HepG2 (cell line): ENCODE data around the gene C1orf21. TPM values are rescaled to one million over a fixed set of nuclear protein-coding genes. Genes with fewer than 3 reads are reported as not detected.

Experiments used
- ATAC-seq: fragments of 200-7000 bp; cut with Tn5 transposase; 3 replicates; pipeline ENCODE4 v1.9.1; 2020; ENCODE audit warnings: mild to moderate bottlenecking, moderate library complexity
- BruUV-seq: library from RNA; stranded (reverse); fragments of 400-500 nt; replicated peaks from 2 replicates; lab custom pipeline; 2021; lab: Mats Ljungman, UMichigan
- CTCF ChIA-PET: fragments of 300-600 bp; formaldehyde crosslinking; extraction: SDS; loops from one replicate; lab custom pipeline; 2021; ENCODE audit warnings: low total read pairs, inconsistent platforms, low intra/inter-chr PET ratio; lab: Yijun Ruan, JAX
- POLR2A ChIA-PET: fragments of 350-600 bp; sonication (Branson Sonifier 250); formaldehyde crosslinking; loops from one replicate; lab custom pipeline; 2020; ENCODE audit warnings: antibody characterized with exemption, inconsistent platforms; lab: Yijun Ruan, JAX
- DNase-seq: peaks from one replicate; pipeline ENCODE4 v3.0.0-alpha.2; 2015; ENCODE audit warnings: low spot score
- FAIRE-seq: peaks from 3 replicates; lab custom pipeline; 2011; peaks lifted over from hg19 to GRCh38; lab: Jason Lieb, UNC
- H2AFZ ChIP-seq: one replicate; pipeline ENCODE4 v1.6.1; 2011; ENCODE audit warnings: low read length, inconsistent platforms
- H3K27ac ChIP-seq: fragments of 300-600 bp; 3 replicates; pipeline ENCODE4 v1.8.0; 2011; ENCODE audit warnings: mixed run types, mild to moderate bottlenecking, mixed read lengths, low read length, inconsistent platforms; ENCODE audit not compliant: insufficient read depth; ENCODE audit errors: extremely low read length
- H3K27me3 ChIP-seq, 2 experiments: fragments of 200-600 bp in 1 of 2; 2 replicates in 1 of 2; 3 replicates in 1 of 2; pipeline versions ENCODE4 v1.6.0 to v1.8.0; 2011; ENCODE audit warnings: low read length in 2 of 2, mild to moderate bottlenecking in 2 of 2, moderate library complexity in 2 of 2, inconsistent platforms in 1 of 2; ENCODE audit not compliant: insufficient read depth in 2 of 2, control insufficient read depth in 1 of 2
- H3K36me3 ChIP-seq, 2 experiments: fragments of 200-600 bp in 1 of 2; replicated peaks in 1 of 2; 2 replicates in 1 of 2; 3 replicates in 1 of 2; pipeline versions ENCODE4 v1.5.1 to v1.8.0; 2011; ENCODE audit warnings: low read length in 2 of 2, inconsistent platforms in 1 of 2; ENCODE audit not compliant: insufficient read depth in 2 of 2, control insufficient read depth in 1 of 2
- H3K4me1 ChIP-seq: 2 replicates; pipeline ENCODE4 v1.5.1; 2012; ENCODE audit warnings: low read length, inconsistent platforms; ENCODE audit not compliant: insufficient read depth
- H3K4me2 ChIP-seq: 2 replicates; pipeline ENCODE4 v1.6.0; 2011; ENCODE audit warnings: low read depth, low read length, inconsistent platforms
- H3K4me3 ChIP-seq, 3 experiments: fragments of 200-600 bp in 1 of 3; sonication (generic), shearing (Covaris generic) in 1 of 3; replicated peaks in 1 of 3; 2 replicates each; pipeline ENCODE4 v1.5.1; 2011 to 2016; ENCODE audit warnings: low read length in 3 of 3, inconsistent platforms in 2 of 3, low read depth in 2 of 3, mild to moderate bottlenecking in 2 of 3, control low read depth in 1 of 3, mixed read lengths in 1 of 3; ENCODE audit not compliant: insufficient read depth in 1 of 3
- H3K79me2 ChIP-seq: one replicate; pipeline ENCODE4 v1.6.1; 2011; ENCODE audit warnings: low read length, inconsistent platforms; ENCODE audit not compliant: insufficient read depth
- H3K9ac ChIP-seq: 2 replicates; pipeline ENCODE4 v1.6.0; 2011; ENCODE audit warnings: mild to moderate bottlenecking, low read depth, low read length, inconsistent platforms; ENCODE audit not compliant: insufficient read depth
- H3K9me3 ChIP-seq: 2 replicates; pipeline ENCODE4 v1.5.1; 2012; ENCODE audit warnings: mild to moderate bottlenecking, low read length
- H4K20me1 ChIP-seq: 2 replicates; pipeline ENCODE4 v1.6.0; 2011; ENCODE audit warnings: inconsistent platforms, mild to moderate bottlenecking, low read length, moderate library complexity; ENCODE audit not compliant: insufficient read depth
- ATM ChIP-seq: fragments of 450-650 bp; IDR thresholded peaks from 2 replicates; pipeline ENCODE4 v1.7.1; 2017; ENCODE audit warnings: mild to moderate bottlenecking, borderline replicate concordance
- CREB1 ChIP-seq, 2 experiments: fragments of 450-650 bp in 1 of 2; IDR thresholded peaks; 2 replicates each; pipeline ENCODE4 v1.6.1; 2016 to 2017; ENCODE audit warnings: control low read depth in 1 of 2, mild to moderate bottlenecking in 1 of 2, missing compliant biosample characterization in 1 of 2, missing genetic modification characterization in 1 of 2
- FOXJ3 ChIP-seq: sonication (generic); formaldehyde crosslinking; IDR thresholded peaks from 2 replicates; pipeline ENCODE4 v1.4.0; 2020; ENCODE audit warnings: missing genetic modification reagents, mild to moderate bottlenecking, borderline replicate concordance
- KDM5B ChIP-seq: sonication (generic); formaldehyde crosslinking; IDR thresholded peaks from 2 replicates; pipeline ENCODE4 v1.4.0; 2020; ENCODE audit warnings: missing genetic modification reagents, mild to moderate bottlenecking, borderline replicate concordance
- NFE2L1 ChIP-seq: sonication (generic); formaldehyde crosslinking; IDR thresholded peaks from 2 replicates; pipeline ENCODE4 v1.4.0; 2020; ENCODE audit warnings: missing genetic modification reagents, mild to moderate bottlenecking, borderline replicate concordance
- PCBP1 ChIP-seq: fragments of 200-400 bp; formaldehyde crosslinking; IDR thresholded peaks from 2 replicates; pipeline ENCODE4 v1.6.1; 2017; ENCODE audit warnings: mild to moderate bottlenecking, low read depth, low read length, borderline replicate concordance
- RXRB ChIP-seq: IDR thresholded peaks from 2 replicates; pipeline ENCODE4 v1.6.1; 2016; ENCODE audit warnings: borderline replicate concordance, missing genetic modification reagents, missing compliant biosample characterization
- SP1 ChIP-seq, 2 experiments: fragments of 450-650 bp in 1 of 2; sonication (generic) in 1 of 2; formaldehyde crosslinking in 1 of 2; IDR thresholded peaks; 2 replicates each; pipeline versions ENCODE4 v1.4.0 to v1.6.1; 2016 to 2020; ENCODE audit warnings: missing genetic modification reagents in 1 of 2
- TGIF2 ChIP-seq: IDR thresholded peaks from 2 replicates; pipeline ENCODE4 v1.6.1; 2016; ENCODE audit warnings: control low read depth, missing compliant biosample characterization
- ZNF263 ChIP-seq: sonication (generic); formaldehyde crosslinking; IDR thresholded peaks from 2 replicates; pipeline ENCODE4 v1.4.0; 2020; ENCODE audit warnings: missing genetic modification reagents
- WGBS: methylation state at CpG from one replicate; pipeline ENCODE4 v1.1.6; 2017; ENCODE audit warnings: low lambda C conversion rate; 5-methylcytosine and 5-hydroxymethylcytosine counted together
- in situ Hi-C: cut with HindIII; loops from 2 replicates; pipeline ENCODE4 v1.10.0; 2017; ENCODE audit warnings: low pct_unique_long_range_greater_than_20kb; ENCODE audit not compliant: extremely low pct_ligation_motif_present
- intact Hi-C: fragments of 100-400 bp; cut with micrococcal nuclease; formaldehyde crosslinking; loops from one replicate; pipeline ENCODE4 v1.10.0; 2022; ENCODE audit not compliant: unreplicated experiment
- polyA plus RNA-seq, 8 experiments: library from polyadenylated mRNA; depleted of rRNA in 3 of 8; stranded (reverse) in 7 of 8; unstranded in 1 of 8; fragments of >200 nt; fragmentation: Illumina TruSeq in 4 of 8; extraction: Trizol in 4 of 8; gene quantifications; 2 replicates each; pipeline versions ENCODE4 v1.2.1 to v1.2.3, GENCODE V29; 2011 to 2016; ENCODE audit warnings: low read depth in 4 of 8, missing spikeins in 1 of 8, mixed read lengths in 1 of 8; ENCODE audit not compliant: insufficient read depth in 1 of 8
- total RNA-seq, 5 experiments: library from RNA; depleted of rRNA; stranded (reverse); fragments of >200 nt; fragmentation: Illumina TruSeq; extraction: Trizol; gene quantifications; 2 replicates each; pipeline ENCODE4 v1.2.3, GENCODE V29; 2016; ENCODE audit warnings: low read depth in 1 of 5
- TF ChIP-seq, protein P1 (sequence below): fragments of 450-650 bp; IDR thresholded peaks from 2 replicates; pipeline ENCODE4 v1.6.1; 2016

Gene C1orf21
- total and polyA plus RNA-seq, 2 of the 13 experiments (the other 11 are each of a cell fraction or from before 2014, with no cell fraction given): not detected

DNA sequence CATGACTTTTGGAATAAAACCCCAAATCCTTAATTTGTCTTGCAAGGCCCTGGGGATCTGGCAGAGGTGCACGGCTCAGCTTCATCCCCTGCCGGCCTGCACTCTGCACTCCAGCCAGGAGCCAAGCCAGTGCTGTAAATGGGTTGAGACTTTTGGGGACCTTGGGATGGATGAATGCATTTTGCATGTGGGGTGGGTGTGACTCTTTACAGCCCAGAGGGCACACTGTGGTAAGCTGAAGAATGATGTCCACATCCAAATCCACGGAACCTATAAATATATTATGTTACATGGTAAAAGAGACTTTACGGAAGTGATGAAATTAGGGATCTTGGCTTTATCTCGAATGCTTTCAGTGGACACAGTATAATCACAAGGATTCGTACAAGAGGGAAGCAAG is 190.0 kb downstream of the C1orf21 start:
- Histone ChIP-seq H4K20me1 (no peaks in the 10 kb centered on the region), H3K4me2 (no peak overlapping the region), H3K36me3 (no peaks in the 10 kb centered on the region), H3K4me1 (no peaks in the 10 kb centered on the region), H3K4me3 (no peak overlapping the region), H2AFZ (no peak overlapping the region), H3K27ac (no peak overlapping the region), H3K27me3 (peaks cover 0 to 3% of the 10 kb centered on the region in 2 experiments; a peak in 2 of 5 replicates), H3K9me3 (no peaks in the 10 kb centered on the region), H3K9ac (no peak overlapping the region), H3K79me2 (no peaks in the 10 kb centered on the region)
- DNase-seq (no peak), ATAC-seq (no peak), FAIRE-seq (no peak)
- ChIA-PET CTCF (no interaction called here), POLR2A (no interaction called here)
- TF ChIP-seq ZNF263 (CRISPR knock-in tag) (no peak), NFE2L1 (CRISPR knock-in tag) (no peak), TGIF2 (CRISPR knock-in tag) (no peak), PCBP1 (no peak), RXRB (no peak), FOXJ3 (no peak), ATM (no peak)
- TF ChIP-seq, protein P1, sequence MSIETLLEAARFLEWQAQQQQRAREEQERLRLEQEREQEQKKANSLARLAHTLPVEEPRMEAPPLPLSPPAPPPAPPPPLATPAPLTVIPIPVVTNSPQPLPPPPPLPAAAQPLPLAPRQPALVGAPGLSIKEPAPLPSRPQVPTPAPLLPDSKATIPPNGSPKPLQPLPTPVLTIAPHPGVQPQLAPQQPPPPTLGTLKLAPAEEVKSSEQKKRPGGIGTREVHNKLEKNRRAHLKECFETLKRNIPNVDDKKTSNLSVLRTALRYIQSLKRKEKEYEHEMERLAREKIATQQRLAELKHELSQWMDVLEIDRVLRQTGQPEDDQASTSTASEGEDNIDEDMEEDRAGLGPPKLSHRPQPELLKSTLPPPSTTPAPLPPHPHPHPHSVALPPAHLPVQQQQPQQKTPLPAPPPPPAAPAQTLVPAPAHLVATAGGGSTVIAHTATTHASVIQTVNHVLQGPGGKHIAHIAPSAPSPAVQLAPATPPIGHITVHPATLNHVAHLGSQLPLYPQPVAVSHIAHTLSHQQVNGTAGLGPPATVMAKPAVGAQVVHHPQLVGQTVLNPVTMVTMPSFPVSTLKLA: no peak
- in situ Hi-C loops (no loop called here), intact Hi-C loops (no loop called here)
- 38% methylated on average over 6 of the region's 6 CpGs for WGBS
- no TSS peak for BruUV-seq

GRCh38 chr1:184577319-184577718 is 190.5 kb downstream of the C1orf21 start:
- Histone ChIP-seq H2AFZ (no peak overlapping the region), H3K27ac (no peak overlapping the region), H3K27me3 (peaks cover 0 to 3% of the 10 kb centered on the region in 2 experiments; a peak in 2 of 5 replicates), H3K4me1 (no peaks in the 10 kb centered on the region), H3K9ac (no peak overlapping the region), H3K4me2 (no peak overlapping the region), H3K79me2 (no peaks in the 10 kb centered on the region), H3K9me3 (no peaks in the 10 kb centered on the region), H3K4me3 (no peak overlapping the region), H3K36me3 (no peaks in the 10 kb centered on the region), H4K20me1 (no peaks in the 10 kb centered on the region)
- TF ChIP-seq KDM5B (no peak), SP1 (IDR thresholded peaks at IDR 0.05) (no peak), SP1 (CRISPR knock-in tag; IDR thresholded peaks at IDR 0.05) (no peak), CREB1 (IDR thresholded peaks at IDR 0.05) (peak; percentile 36; the same call in 1 of the 2 replicates), CREB1 (CRISPR knock-in tag; IDR thresholded peaks at IDR 0.05) (no peak)
- ChIA-PET POLR2A (no interaction called here), CTCF (no interaction called here)
- WGBS: 58% methylated on average over 6 of the region's 6 CpGs
- intact Hi-C loops: no loop called here
- ATAC-seq (no peak), DNase-seq (no peak), FAIRE-seq (no peak)
- BruUV-seq: no TSS peak
- in situ Hi-C loops: no loop called here
